NCI-H128 (cell line): ENCODE measurements around the gene FOXD4L3.
"Not testable (repeated sequence)": the region's sequence is repeated elsewhere in the genome, so short reads cannot be mapped to it uniquely, and the experiment has no call there.

Experiments
- DNase-seq: peaks from one replicate; lab custom pipeline; 2025; ENCODE audit not compliant: unreplicated experiment; lab: John Stamatoyannopoulos, UW

Gene FOXD4L3

DNA sequence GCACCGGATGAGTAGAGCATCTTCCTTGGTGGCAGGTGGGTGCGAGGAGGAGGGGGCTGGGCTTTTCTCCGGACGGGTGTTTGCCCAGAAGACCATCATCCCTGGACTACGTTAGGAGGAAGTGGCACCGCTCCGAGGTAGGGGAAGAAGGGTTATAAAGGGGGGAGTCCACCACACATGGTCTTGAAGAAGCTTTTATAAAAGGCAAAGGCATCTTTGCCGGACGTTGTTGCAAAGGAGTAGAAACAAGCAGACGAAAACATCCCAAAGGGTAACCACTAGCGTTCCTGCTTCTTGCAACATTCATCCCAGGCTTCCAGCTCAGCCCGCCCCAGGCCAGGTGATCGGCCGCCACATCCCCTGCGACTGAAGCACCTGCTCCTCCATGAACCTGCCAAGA is at the start of gene FOXD4L3:
FOXD4L3 (plus strand) TSS at position 301 of the 400 bp plus-strand sequence; CDS start at position 386, 85 bp downstream.
- DNase-seq, result not testable (repeated sequence)

DNA sequence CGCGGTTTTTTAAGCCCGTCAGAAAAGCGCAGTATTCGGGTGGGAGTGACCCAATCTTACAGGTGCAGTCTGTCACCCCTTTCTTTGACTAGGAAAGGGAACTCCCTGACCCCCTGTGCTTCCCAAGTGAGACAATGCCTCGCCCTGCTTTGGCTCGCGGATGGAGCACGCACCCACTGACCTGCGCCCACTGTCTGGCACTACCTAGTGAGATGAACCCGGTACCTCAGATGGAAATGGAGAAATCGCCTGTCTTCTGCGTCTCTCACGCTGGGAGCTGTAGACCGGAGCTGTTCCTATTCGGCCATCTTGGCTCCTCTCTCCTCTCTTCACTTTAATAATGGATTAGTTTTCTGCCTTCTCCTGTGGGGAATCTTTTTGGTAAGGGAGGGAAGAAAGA is 21.6 kb upstream of the FOXD4L3 start:
- DNase-seq, result not testable (repeated sequence)

DNA sequence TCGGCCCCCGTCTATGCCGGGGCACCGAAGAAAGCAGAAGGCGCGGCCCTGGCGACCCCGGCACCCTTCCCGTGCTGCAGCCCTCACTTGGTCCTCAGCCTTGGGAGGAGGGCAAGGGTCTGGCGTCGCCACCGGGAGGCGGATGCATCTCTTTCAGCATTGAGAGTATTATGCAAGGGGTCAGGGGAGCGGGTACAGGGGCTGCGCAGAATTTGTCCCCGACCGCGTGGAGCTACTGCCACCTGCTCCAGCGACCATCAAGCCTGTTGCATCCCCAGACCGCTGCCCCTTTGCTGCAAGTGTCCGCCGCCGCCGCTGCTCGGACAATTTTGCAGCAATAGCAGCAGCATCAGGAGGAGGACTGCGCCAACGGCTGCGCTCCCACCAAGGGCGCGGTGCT is 1.1 kb downstream of the FOXD4L3 start:
- not testable (repeated sequence) for DNase-seq

DNA sequence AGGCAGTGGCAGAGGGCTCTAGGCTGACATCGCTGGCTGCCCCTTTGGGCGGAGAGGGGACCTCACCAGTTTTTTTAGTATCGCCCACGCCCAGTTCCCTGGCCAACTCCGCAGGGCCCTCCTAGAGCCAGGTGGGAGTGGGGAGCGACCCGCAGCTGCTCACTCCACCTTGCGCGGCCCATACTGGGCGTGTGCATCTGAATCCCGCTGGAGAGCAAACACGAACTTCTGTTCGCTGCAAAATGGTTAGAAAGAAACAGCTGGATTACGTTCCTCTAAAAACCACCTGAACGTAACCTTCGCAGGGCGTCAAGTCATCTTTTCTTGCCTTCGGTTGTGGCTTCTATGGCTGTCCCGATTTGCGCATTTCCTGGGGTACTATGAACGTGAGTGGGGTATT is 1.5 kb downstream of the FOXD4L3 start:
- DNase-seq, result not testable (repeated sequence)

DNA sequence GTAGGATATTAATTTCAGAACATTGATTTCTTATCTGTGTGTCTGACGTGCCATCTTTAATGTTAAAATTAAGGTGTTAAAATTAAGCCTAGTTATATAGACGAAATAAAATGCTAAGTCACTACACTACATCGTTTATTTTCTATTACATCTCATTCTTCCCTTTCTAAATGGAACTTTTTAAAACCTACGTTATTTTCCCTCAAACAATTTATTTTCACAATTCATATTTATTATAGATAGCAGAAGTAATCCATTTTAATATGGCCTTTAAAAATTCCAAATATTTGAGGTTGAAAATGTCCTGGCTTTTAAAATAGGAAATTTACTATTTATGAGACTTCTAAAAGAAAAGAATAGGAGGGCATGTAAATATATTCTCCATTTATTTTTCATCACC is 2.1 kb downstream of the FOXD4L3 start:
- not testable (repeated sequence) for DNase-seq

DNA sequence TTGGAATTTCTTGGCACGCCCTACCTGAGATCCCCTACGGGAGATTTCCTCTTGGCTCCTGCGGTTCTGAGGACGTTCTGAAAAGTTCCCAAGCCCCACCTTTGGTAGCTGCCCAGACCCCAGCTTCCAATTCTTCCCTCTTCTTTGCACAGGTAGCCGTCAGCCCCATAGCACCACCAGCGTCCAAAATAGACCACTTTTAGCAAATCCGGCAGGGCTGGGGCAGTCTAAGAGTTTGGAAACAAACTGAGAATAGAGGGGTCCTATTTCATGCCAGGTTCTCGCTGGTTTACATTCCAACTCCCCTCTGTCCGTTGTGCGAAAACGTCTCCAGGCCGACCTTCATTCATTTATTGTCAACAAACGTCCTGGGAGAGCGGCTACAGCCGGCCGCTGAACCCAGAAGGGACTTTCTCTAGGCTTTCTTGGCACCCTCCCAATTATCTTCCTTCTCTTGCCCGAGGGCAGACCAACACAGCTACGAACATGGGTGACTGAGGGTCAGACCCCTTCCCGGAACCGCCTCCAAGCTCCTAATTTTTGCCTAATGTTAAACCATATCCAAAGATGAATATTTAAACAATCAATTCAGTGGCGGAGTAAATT is 3.1 kb downstream of the FOXD4L3 start:
- DNase-seq, result not testable (repeated sequence)

DNA sequence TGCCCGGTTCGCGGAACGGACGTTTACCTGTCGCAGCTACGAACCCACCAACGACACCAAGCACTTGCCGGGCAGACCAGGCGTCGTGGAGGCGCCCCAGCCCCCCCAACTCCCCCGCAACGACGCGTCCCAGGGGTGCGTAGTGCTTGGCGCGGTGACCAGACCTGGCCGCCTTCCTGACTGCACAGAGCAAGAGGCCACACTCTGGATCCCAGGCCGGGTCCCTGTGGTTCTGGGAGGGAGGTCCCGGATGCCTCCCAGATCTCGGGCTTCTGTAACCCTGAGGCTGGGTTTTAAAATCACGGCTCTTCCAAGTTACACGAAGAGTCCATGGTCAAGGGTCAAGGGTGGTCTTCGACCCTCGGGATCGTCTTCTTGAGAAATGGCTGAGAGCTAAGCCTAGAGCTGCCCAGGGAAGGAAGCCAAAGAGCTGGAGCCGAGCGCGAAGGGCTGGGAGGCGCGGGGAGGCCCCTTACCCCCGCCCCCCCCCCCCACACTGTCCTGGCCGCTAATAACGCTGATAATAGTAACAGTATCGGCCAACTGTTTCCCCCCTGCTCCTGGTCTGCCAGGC is 3.8 kb downstream of the FOXD4L3 start:
- not testable (repeated sequence) for DNase-seq

DNA sequence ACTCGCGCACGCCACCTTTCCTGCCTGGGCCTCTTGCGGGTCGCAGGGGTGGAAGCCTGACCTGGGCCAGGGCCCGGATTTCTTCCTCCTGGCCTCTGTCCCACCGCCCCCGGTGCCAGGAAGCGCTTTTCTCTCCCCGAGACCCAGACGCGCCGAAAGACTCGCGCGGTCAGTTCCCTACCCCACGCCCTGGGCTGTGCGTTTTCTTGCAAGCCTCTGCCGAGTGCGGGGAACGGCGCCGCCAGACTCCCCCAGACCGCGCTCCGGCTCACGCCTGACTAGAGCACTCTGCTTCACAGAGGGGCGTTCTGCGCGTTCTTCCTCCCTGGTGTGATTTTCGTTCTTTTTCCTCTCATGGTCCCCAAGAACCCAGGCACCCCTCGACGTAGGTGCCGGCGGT is 4.5 kb downstream of the FOXD4L3 start:
- not testable (repeated sequence) for DNase-seq

DNA sequence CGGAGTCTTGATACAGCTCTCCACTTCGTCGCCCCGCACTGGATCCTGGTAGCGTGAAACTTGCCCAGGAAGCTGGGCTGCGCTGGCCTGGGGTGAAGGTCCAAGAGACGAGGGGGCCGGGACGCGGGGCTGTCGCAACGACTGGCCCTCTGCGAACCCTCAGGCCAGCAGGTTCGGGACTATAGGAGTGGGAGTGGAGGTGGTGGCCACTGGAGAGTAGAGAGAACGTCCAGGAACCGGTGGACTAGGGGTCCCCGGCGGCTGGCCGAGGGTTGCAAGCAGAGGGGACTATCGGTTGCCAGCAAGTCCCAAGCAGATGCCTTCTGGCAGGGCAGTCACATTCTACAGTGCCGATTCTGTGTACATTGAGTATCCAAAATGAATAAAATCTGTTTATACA is 5.0 kb downstream of the FOXD4L3 start:
- DNase-seq, result not testable (repeated sequence)

DNA sequence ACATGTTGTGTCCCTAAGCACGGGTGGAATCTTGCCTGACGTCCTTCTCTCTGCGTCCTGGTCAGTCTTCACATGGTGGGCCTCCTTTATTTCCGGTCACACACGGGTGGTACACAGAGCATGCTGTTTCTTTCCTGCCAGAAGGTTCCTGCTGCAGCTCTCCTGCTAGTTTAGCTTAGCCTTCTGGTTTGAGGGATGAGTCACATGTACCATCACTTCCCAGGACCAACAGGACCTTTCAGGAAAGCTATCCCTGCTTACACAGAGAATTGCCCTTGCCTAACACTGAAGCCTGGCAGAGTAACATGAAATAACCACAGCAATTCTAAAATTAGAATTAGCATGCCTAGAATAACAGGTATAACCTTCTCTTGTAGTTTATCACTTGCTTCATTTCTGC is 8.5 kb downstream of the FOXD4L3 start:
- not testable (repeated sequence) for DNase-seq

DNA sequence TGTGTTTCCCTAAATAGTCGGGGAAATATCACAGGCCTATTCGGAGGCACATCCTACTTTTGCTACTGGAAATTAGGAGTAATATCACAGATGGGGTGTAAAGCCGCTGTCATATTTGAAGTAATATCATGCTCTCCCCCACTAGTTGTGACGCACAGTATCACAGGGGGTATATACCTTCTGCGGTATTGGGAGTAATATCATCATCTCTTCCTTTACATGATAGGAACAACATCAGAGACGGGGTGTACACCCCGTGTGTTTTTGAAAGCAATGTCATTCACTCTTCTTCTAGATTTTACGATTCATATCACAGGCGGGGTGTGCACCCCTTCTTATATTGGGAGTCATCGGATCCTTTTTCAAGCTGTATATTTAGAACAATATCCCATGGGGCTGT is 15.5 kb downstream of the FOXD4L3 start:
- not testable (repeated sequence) for DNase-seq

DNA sequence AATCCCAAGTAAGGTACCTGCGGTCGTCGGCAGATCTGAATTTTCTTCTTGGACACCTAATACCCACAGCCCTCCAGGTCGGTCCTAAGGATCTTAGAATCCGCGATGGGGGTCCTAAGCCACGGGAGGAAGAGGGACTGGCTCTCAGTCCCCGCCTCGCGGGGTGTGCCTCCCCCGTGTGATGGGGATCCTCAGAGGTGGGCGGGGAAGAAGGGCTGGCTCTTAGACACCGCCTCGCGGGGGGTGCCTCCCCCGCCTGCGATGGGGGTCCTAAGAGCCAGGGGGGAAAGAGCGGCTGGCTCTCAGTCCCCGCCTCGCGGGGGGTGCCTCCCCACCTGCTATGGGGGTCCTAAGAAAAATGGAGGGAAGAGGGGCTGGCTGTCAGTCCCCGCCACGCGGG is 21.1 kb downstream of the FOXD4L3 start:
- not testable (repeated sequence) for DNase-seq

DNA sequence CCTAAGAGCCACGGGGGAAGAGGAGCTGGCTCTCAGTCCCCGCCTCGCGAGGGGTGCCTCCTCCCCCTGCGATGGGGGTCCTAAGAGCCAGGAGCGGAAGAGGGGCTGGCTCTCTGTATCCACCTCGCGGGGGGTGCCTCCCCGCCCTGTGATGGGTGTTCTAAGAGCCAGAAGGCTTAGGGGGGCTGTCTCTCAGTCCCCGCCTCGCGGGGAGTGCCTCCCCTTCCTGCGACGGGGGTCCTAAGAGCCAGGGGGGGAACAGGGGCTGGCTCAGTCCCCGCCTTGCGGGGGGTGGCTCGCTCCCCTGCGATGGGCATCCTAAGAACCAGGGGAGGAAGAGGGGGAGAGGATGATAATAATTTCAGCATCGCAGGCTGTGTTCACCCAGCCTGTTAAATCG is 21.9 kb downstream of the FOXD4L3 start:
- DNase-seq, result not testable (repeated sequence)

DNA sequence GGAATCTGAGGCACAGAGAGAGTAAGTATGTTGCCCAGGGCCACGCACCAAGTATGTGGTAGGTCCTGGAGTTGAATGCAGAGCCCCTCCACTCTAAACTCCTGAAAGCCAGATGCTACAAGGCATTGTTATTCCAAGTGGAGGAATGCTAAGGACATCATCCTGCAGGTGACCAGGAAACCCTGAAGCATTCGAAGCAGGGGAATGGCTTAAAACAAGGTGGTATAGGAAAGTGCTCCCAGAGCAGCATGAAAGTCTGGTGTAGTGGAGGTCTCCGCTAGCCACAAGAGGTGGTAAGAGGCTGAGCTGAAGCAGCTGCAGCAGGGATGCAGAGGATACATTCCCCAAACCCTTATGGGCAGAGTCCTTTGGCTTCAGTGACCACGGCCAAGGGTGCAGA is 26.4 kb downstream of the FOXD4L3 start:
- not testable (repeated sequence) for DNase-seq

DNA sequence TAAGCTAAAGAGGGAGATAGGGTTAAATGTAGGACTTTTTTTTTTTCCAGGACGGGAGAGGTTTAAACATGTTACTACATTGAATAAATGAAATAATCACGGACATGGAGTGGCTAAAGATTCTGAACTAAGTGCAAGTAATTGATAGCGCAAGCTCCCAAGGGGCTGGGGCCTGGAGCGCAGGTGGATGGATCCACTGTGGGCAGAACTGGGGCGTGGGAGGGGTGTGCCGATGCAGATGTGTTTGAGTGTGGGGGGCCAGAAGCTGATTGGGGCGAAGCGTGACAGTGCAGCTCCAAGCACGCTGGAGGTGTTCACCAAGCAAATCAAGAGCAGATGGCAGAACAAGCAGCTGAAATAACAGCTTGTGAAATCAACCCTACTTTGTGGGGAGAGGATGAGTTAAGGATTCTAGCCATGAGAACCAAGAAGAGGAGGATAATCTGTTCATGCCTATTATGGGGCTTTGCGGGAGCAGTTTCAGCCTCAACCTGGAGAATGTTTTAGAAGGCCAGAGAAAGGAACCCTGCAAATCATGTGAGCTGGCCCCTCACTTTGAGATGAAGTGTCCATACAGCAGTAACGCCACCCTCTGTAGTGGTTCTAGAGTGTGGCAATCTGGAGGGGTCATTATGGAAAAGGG is 28.0 kb downstream of the FOXD4L3 start:
- not testable (repeated sequence) for DNase-seq

DNA sequence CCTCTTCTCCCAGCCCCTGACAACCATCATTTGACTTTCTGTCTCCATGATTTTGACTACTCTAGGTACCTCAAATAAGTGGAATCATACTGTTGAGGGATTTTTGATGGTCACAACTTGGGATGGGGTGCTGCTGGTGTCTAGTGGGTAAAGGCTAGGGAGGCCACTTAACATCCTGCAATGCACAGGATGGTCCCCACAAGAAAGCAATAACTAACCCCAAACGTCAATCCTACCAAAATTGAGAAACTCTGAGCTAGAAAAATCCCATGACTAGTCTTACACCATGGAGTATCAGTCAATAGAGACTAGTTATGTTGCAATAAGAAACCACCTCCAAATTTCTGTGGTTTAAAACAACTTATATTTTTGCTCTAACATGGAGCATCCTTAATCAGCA is 29.5 kb downstream of the FOXD4L3 start:
- not testable (repeated sequence) for DNase-seq

DNA sequence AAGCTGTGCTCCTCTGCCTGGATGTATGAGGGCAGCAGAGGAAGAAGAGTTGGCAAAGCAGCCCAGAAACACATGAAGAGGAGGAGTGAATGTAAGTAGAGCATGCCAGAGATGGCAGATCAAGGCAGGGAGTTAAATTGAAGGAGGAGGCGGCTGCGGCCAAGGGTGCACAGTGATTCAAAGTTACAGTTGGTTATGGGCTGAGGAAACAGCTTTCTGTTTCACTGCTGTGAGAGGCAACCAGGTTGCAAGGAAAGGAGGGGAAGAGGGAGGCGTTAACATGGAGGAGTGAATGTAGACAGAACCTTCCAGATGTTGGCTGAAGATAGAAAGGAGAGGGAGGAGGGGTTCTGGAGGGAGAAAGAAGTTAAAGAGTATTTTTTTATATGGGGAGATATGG is 33.3 kb downstream of the FOXD4L3 start:
- not testable (repeated sequence) for DNase-seq

DNA sequence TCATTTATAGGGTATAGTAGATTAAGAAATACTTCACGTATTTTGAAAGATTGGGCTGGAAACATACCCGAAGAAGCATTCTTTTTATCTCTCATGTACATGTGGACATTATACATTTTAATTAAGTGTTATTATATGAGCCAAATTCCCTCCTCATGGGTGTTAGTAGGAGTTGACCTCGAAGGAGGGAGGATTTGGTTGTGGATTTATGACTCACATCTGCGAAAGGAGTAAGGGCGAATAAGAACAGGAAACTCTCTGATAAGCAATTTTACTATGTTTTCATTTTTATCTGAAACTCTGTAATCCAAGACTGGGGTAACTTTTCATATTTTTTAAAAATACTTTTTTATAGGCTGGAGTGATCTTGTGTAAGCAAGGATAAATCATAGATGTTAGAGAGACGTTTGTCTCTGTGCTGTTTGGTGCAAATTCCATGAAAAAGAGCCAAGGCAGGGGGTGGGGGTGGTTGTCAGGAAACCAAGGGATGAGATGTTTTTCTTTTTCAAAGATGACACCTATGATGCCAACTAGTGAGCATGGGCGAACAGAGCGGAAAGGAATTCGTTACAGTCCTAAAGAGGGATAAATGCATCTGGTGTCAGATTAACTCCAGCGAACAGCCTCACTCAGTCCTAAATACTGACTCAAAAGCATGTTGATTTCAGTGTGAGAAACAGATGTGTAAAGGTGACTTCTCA is 34.1 kb downstream of the FOXD4L3 start:
- DNase-seq, result not testable (repeated sequence)

DNA sequence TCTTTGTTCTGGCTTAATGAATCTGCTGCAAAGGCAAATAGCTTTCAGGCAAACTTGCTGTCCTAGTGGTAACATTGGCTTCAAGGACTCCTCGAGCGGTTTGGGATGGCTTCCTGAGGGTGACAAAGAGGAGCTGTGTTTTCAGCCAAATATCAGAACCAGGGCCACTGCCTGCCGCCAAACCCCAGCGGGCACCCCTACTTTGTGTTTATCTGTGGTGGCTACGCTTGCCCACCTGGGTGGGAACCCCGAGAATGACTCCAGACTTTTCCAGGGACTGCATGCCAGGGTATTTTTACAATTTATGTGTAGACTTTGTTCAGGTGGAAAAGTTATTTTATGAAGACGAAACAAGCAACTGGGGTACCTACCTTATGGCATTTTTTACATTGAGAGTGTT is 35.3 kb downstream of the FOXD4L3 start:
- not testable (repeated sequence) for DNase-seq

DNA sequence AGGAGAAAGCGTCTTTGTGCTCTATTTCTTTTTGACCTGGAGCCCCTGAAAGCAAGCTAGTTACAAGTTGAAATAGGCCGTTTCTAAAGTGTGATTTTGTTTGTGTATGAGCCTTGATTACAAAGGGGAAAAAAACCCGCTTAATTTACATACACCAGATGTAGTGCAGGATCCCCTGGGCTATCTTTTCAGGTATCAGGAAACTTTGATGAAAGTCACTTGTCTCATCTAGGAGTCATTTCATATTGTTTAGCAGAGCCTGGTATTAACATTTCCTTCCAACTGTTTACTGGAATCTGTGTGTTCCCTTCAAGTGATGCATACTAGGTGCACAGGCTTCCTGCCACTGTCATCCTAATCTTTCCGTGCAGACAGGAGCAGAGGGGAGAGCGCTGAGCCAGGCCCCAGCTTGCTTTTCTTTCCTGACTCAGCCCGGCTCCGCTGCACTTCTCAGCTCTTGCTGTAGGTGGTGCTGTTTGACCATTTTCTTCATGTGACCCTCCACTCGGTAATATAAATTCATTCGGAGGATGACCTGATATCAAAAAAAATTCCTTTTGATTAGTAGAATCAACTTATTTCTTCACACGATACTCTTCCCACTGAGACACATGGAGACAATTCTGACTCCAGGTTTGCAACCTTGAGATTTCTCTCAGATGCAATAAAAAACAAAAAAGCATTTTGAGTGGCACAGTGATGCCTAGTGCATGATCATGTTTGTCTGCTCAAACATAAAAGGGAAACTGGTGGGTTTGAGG is 39.8 kb downstream of the FOXD4L3 start:
- not testable (repeated sequence) for DNase-seq

DNA sequence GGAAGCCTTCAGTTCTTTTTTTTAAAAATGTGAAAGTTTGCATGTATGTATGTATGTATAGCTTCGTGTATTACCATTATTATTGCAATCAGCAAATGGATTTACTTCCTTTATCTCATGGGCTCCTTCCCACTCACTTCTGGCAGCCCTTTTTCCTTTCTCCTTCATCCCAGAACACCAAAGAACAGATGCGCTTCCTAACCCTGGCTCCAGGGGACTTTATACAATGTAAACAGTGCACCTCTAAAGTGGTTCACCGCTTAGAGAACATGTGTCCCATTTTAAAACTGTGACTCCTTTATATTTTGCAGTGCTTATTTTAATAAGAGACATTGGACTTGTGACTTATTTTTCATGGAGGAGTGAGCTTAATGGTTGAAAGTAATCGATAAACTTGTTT is 40.6 kb downstream of the FOXD4L3 start:
- DNase-seq, result not testable (repeated sequence)
